Erythroblast (primary cell): Measurements from ENCODE around the gene TMOD3.

Experiments
- DNase-seq, 2 experiments: peaks; one replicate each; lab custom pipeline; 2025; lab: John Stamatoyannopoulos, UW
- GATA1 ChIP-seq: IDR thresholded peaks from 2 replicates; pipeline ENCODE4 v1.6.1; 2011; ENCODE audit warnings: low read depth, mild to moderate bottlenecking, control low read depth, low read length, moderate library complexity
- POLR2A ChIP-seq: IDR thresholded peaks from 2 replicates; pipeline ENCODE4 v1.6.1; 2011; ENCODE audit warnings: mild to moderate bottlenecking, low read length

Gene TMOD3

DNA sequence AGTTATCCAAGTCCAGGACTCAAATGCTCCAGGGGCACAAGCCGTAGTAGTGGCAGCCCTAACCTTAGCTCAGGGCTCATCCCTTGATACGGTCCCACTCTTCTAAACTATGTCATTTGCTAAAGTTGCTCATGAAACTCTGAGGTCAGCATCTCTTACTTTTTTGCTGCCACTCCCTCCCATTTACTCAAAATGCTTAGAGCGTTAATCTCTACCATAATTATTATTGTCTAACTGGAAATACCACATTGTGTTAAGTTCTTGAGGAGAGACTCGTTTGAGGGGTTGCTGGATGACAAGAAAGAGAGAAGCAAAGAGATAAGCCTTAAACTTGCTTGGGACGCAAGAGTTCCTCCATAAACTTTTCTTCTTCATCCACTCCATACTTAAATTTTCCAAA, 26.9 kb upstream of the TMOD3 start:
- TF ChIP-seq POLR2A (no peak), GATA1 (no peak)
- no peak for DNase-seq

DNA sequence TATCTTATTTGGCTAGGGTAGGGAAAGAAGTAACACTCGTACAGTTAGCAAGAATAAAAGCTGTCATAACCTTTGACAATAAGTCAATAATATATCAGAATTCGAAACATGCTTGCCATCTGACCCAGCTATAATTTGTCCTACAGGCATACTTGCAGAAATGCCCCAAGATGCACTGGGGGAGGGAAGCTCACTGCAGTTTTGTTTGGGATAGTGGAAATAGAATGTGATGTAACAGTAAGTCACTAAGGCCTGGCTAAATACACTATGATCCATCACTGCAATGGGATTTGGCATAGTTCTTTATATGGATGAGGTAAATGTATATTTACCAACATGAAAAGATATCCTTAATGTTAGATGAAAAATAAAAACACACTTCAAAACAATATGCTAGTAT, 25.5 kb upstream of the TMOD3 start:
- TF ChIP-seq GATA1 = no peak
- TF ChIP-seq POLR2A = no peak
- DNase-seq = no peak

DNA sequence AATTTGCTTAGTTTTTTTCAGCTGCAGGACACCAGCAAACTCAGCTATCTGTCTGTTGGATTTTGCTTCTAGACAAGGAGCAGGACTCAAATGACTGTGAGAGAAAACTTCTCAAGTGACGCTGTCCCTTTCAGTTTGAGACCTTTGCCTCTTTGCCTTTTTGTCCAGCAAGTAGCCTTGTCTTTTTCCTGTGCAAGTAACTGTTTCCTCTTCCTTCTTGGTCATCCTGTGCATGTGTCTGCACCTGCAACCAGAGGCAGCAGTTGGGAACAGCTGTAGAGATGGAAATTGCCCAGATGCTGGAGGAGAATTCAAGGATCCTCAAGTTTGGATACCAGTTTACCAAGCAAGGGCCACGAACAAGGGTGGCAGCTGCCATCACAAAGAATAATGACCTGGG, 23.3 kb upstream of the TMOD3 start:
- TF ChIP-seq POLR2A (no peak), GATA1 (no peak)
- no peak for DNase-seq

DNA sequence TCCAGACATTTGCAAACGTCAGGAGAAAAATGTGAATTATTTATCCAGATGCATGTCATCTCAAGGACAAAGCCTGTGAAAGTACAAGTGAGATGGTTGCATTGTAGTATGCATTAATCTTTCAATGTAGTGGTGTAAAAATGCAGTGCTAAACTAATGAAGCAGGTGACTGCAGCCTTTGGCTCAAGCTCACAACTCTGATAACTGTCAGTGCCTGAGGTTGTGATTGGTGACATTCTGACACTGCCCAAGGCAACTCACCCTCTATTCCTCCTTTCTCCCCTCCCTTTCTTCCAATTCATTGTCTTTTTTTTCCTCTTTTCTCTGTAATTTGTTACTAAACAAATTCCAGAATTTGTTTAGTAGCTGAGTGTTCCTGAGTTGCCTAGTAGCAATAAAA, 20.0 kb upstream of the TMOD3 start:
- TF ChIP-seq GATA1 = no peak
- no peak for TF ChIP-seq POLR2A
- no peak for DNase-seq

DNA sequence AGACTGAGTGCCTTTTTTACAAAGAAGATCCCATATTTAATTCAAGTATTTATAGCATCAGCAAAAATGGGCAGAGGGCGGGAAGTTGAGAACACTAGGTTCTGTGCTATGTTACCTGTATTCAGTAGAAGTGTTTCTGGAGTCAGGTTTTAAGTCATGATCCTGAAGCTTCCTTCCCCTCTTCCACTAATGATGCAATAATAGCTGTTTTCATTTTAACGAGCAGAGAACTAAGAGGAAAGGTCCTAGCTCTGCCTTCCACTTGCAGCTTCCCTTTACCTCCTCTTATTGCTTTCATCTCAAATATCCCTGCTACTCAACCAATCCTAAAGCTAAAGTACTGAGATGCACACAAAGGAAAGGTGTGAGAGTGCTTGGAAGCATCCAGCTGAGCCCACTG, 16.9 kb upstream of the TMOD3 start:
- TF ChIP-seq POLR2A (no peak), GATA1 (no peak)
- no peak for DNase-seq

DNA sequence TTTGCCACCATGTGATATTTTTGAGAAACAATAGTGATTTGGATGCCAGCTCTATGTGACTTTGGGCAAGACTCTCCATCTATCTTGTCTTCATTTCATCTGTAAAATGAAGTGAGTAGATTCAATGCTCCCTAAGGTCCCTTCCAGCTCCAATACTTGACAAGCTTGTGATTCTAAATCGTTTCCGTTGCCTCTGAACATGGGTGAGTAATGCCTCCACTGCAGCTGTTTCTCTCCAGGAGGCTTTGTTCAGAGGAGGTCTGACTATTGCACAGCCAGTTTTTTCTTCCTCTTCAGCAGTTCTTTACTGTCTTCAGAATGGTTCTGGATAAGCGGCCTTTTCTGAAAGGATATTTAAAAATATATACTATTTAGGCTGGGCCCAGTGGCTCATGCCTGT, 14.8 kb upstream of the TMOD3 start:
- TF ChIP-seq POLR2A = no peak
- no peak for TF ChIP-seq GATA1

DNA sequence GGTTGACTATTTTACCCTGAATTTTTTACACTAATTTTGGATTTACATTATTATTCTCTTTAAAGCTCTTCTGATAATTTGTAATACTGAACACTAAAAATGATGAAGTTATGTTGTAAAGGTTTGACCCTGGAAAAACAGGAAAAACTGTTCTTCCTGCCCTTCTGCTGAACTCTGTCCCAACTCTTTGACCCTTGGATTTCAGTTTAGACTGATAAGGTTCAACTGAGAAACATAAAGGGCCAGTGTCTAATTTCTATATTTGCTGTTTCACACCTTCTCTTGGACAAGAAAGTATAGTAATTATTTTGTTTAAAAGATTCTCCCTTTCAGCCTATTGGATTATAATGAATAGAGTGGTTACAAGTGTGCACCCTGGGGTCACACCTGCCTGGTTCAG, 12.8 kb upstream of the TMOD3 start:
- no peak for DNase-seq
- no peak for TF ChIP-seq GATA1
- TF ChIP-seq POLR2A = no peak

More for the DNA sequence above, 14.8 kb upstream of the TMOD3 start:
- DNase-seq = no peak

DNA sequence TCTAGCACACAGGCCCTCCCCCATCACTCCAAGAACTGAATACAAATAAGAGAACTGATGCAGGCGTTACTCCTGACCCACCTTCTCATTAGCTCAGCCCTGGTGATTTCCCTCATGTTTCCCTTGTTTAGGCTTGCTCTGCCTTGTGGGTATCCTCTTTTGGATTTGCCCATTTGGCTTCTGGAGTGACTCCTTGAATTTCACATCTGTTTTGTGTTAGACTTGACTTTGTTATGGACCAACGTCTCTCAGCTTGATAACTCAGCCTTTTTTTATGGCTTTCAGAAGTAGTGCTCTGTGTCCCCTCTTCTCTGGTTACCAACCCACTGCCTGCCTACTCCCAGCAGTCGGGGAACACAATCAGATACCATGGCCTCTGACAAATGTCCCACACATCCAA, 11.3 kb upstream of the TMOD3 start:
- no peak for TF ChIP-seq GATA1
- no peak for TF ChIP-seq POLR2A
- DNase-seq = no peak

DNA sequence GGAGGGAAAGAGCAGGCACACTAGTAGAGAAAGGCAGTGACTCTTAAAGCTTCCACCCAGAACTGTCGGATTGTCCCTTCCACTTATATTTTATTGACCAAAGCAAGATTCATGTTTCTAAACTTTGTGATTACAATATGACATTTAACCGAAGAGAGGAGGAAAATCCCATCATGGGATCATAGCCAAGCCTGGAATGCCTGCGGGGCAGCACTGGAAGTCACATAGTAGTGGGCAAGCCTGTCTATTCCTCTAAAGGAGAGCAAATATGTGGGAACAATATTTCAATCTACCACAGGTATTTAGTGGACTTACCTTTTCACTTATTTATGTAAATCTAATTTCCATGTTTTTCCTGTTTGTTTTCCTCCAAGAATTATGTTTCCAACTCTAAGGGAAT, 3.8 kb upstream of the TMOD3 start:
- no peak for DNase-seq
- TF ChIP-seq POLR2A = no peak
- no peak for TF ChIP-seq GATA1

DNA sequence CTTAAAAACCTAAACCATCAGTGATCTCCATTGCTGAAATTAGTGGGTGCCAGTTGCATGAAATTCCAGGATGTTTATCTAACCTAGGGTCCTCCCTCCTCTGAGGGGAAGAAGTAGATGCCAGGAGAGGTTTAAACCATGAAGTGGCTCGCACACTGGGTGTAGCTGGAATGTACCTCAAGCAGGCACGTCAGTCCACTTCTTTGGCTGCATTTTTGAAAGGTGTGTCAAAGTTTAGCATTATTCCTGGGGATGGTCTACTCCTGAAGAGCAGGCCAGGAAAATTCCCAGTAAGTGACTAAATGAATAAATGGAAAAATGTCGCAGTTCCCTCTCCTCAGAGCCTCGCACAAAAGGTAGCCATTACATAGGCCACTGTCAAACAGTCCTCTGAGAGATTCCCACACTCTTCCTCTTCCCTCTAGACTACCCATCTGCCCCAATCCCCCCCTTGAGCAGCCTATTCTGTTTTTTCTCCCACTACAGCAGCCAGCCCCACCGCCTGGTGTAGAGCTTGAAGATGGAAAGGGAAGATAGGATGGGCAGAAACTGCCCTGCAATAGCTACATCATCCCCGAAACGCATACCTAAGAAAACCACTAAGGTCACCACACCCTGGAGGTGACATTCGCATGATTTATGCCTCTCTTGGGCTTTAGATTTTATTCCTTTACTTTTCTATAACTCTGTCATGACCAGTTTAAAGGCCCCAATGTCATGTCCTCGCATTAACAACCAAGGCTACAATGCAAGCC, 655 bp upstream of the TMOD3 start:
- TF ChIP-seq POLR2A (no peak), GATA1 (no peak)
- no peak for DNase-seq

DNA sequence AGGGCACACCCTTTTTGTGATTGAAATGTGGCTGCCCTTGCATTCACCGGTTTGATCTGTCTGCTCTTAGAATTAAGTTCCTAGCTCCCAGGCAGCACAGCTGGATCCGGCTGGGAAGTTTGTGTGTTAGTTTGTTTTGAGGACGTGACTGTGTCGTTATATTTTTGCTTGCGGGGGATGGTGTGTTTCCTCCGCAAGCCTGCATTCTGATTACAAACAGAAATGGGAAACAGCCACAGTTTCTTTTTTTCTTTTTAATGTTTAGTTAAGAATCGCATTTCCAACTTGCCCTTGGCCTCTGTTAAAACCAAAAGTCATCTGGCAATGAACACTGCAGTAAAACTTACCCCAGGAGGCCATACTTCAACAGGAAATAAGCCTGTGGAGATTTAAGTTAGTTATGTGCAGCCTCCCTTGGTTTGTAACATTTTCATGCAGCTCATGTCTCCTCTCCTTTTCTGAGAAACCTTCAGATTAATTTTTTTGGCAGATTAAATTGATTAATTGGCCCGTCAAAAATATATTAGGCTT, 888 bp downstream of the TMOD3 start:
- peak in 1 of 2 experiments; percentile 60 for DNase-seq
- TF ChIP-seq POLR2A (no peak), GATA1 (no peak)

DNA sequence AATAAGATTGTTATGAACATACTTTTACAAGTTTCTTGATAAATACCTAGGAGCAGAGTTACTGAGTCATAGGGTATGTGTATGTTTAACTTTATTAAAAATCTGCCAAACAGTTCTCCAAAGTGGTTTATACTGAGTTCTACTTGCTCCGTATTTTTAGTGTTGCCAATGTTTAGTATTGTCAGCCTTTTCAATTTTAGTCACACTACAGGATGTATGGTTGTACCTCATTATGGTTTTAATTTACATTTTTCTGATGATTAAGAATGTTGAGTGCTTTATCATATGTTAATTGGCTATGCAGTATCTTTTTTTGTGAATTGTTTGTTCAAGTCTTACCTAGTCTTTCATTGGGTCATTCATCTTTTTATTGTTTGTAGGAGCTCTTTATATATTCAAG, 4.3 kb downstream of the TMOD3 start:
- TF ChIP-seq POLR2A (no peak), GATA1 (no peak)
- no peak for DNase-seq

DNA sequence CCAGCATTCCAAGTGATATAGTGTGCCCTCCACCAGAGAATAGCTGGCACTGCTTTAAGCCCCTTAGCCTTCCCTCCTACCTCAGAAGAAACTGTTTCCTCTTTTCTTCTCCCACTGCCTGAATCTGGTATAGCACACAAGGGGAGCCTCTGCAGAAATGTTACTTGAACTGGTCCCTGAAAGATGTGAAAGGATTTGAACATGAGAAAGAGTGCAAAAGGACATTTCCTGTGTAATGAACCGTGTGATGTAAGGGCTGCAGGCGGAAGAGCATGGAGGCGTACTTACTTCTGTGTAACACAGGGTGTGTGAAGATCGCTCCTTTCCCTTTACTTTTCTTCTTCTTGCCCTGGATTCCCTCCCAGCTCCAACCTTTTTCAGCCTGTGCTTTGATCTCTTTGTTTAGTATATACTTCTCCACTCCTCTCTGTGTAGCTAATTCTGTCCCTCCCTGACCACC, 8.4 kb downstream of the TMOD3 start:
- TF ChIP-seq GATA1 (no peak), POLR2A (no peak)
- no peak for DNase-seq

DNA sequence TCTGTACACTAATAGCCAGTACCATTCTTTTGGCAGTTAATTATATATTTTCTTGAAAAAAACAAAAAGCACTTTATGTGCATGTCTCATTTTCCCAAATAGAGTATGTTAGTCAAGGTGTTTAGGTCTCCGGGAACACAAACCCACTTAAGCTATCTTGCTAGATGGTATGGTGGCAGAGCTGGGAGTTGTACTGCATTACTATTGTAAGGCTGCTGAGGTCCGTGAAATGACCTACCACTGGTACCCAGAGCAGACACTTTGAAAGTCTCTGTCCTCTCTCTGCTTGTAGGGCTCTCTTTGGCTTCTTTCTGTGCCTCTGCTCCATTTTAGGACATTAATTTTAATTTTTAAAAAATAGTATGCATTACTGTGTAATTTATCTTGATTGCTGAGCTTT, 8.8 kb downstream of the TMOD3 start:
- no peak for TF ChIP-seq GATA1
- DNase-seq = no peak

DNA sequence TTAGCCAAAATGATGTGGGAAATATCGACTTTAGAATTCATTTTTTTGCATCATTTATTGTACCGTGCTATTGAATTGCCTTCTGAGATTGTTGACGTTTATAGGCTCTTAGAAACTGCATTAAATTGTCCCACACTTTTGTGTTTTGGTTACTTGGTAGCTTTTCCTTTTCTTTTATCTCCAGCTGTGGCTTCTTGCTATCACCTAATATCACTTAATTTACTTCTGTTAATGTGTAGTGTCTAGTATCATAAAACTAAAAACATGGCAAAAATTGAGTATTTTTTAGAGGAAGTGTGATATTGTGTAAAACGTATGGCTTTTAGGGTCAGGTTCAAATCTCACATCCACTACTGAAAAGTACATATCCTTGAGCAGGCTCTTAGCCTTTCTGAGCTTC, 11.2 kb downstream of the TMOD3 start:
- no peak for DNase-seq
- TF ChIP-seq GATA1 (no peak), POLR2A (no peak)
